ENCODE results near the gene OSTC.

- TF ChIP-seq CTCF (IDR thresholded peaks at IDR 0.05) (no peak), POLR2AphosphoS5 (IDR thresholded peaks at IDR 0.05; ENCODE audit: insufficient read depth in 1 of 2, low read depth in 1 of 2) (no peak), POLR2A (IDR thresholded peaks at IDR 0.05) (no peak)
Measured at GRCh38 chr4:108607079-108607815, 43.2 kb upstream of the OSTC start.
